Skeletal muscle satellite cell (primary cell): Measurements from ENCODE around the gene ANKRD28.
A peak's percentile ranks its signal among the peaks of the same experiment; 100 is the strongest.

ENCODE experiments used
- H3K27me3 ChIP-seq: 2 replicates; pipeline ENCODE4 v1.7.0; 2013; ENCODE audit warnings: low read length; ENCODE audit not compliant: control insufficient read depth, insufficient read depth
- H3K36me3 ChIP-seq: 2 replicates; pipeline ENCODE4 v1.7.0; 2013; ENCODE audit warnings: mild to moderate bottlenecking, control low read depth, low read length; ENCODE audit not compliant: insufficient read depth
- H3K4me1 ChIP-seq: 2 replicates; pipeline ENCODE4 v1.7.0; 2013; ENCODE audit warnings: low read length; ENCODE audit not compliant: control insufficient read depth, insufficient read depth
- H3K4me2 ChIP-seq: 2 replicates; pipeline ENCODE4 v1.7.0; 2013; ENCODE audit warnings: mild to moderate bottlenecking, low read length
- H3K4me3 ChIP-seq: 2 replicates; pipeline ENCODE4 v1.7.0; 2013; ENCODE audit warnings: low read length
- H3K9ac ChIP-seq: 2 replicates; pipeline ENCODE4 v1.7.0; 2013; ENCODE audit warnings: mild to moderate bottlenecking, low read depth, low read length, moderate library complexity
- H3K9me3 ChIP-seq: replicated peaks from 2 replicates; pipeline ENCODE4 v1.7.0; 2013; ENCODE audit warnings: mild to moderate bottlenecking, control low read depth, low read length

Gene ANKRD28

DNA sequence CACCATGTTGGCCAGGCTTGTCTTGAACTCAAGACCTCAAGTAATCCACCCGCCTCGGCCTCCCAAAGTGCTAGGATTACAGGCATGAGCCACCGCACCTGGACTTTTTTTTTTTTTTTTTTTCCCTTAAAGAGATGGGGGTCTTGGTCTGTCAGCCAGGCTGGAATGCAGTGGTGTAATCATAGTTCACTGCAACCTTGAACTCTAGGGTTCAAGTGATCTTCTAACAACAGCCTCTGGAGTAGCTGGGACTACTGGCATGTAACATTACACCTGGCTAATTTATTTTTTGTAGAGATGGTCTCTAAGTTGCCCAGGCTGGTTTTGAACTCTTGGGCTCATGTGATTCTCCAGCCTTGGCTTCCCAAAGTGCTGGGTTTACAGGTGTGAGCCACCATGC is 81.6 kb downstream of the ANKRD28 start:
- Histone ChIP-seq H3K9me3 (no peaks in the 10 kb centered on the region), H3K27me3 (no peaks in the 10 kb centered on the region), H3K4me1 (peaks cover 14% of the 10 kb centered on the region), H3K4me3 (no peak overlapping the region), H3K36me3 (peaks cover 72% of the 10 kb centered on the region), H3K9ac (no peak overlapping the region), H3K4me2 (no peak overlapping the region)

DNA sequence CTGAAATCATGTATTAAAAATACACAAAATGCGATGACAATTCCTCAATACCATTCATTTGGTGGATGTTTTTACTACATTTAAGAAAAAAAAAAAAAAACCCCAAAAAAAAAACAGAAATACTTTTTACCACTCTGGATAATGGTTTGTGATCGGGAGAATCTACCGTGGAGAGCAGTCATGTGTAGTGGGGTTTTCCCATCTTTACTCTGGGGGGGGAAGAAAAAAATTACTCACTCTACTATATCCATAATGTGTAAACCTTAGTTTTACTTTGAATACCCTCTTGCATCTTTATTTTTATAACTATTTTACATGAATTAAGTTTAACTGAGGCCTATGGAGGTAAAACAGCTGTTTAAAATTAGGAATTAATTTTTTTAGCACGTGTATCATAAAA is 83.3 kb downstream of the ANKRD28 start:
- Histone ChIP-seq H3K36me3 (peaks cover 72% of the 10 kb centered on the region), H3K4me2 (no peak overlapping the region), H3K9ac (no peak overlapping the region), H3K4me3 (no peak overlapping the region), H3K9me3 (no peaks in the 10 kb centered on the region), H3K27me3 (no peaks in the 10 kb centered on the region), H3K4me1 (peaks cover 14% of the 10 kb centered on the region)

DNA sequence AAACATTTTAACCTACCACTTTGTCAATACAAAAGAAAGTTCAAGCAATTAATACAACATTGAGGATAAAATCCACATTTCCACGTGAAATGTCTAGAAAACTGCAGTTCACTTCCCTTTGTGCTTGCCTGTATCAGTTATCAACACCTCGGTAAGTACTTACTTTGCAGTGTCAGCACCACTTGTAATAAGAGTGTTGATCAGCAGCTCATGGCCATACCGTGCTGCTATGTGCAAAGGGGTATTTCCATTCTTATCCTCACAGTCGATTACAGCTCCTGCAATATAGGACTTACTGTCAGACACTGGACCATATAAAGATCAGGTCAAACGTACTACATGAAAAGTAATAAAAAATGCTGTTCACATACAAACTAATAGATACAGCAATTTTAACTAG is 84.4 kb downstream of the ANKRD28 start:
- Histone ChIP-seq H3K4me1 (peaks cover 21% of the 10 kb centered on the region), H3K27me3 (no peaks in the 10 kb centered on the region), H3K9ac (no peak overlapping the region), H3K4me3 (no peak overlapping the region), H3K4me2 (no peak overlapping the region), H3K9me3 (no peaks in the 10 kb centered on the region), H3K36me3 (peaks cover 80% of the 10 kb centered on the region)

DNA sequence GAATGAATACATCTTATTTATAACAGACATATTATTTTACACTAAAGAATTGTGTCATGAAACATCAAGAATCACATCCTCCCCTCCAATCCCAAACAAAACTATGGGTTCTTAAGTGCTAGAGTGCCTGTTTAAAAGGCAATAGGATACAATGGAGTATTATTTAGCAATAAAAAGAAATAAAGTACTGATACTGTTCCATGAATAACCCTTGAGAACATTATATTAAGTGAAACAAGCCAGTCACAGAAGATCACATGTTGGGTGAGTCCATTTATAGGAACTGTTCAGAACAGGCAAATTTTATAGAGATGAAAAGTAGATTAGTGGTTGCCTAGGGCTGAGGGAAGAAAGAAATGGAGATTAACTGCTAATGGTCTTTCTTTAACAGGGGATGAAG is 86.5 kb downstream of the ANKRD28 start:
- H3K36me3 ChIP-seq = peaks cover 80% of the 10 kb centered on the region
- no peak overlapping the region for H3K4me3 ChIP-seq
- H3K4me1 ChIP-seq = peaks cover 10% of the 10 kb centered on the region
- no peak overlapping the region for H3K9ac ChIP-seq
- no peak overlapping the region for H3K4me2 ChIP-seq
- no peaks in the 10 kb centered on the region for H3K27me3 ChIP-seq
- no peaks in the 10 kb centered on the region for H3K9me3 ChIP-seq

DNA sequence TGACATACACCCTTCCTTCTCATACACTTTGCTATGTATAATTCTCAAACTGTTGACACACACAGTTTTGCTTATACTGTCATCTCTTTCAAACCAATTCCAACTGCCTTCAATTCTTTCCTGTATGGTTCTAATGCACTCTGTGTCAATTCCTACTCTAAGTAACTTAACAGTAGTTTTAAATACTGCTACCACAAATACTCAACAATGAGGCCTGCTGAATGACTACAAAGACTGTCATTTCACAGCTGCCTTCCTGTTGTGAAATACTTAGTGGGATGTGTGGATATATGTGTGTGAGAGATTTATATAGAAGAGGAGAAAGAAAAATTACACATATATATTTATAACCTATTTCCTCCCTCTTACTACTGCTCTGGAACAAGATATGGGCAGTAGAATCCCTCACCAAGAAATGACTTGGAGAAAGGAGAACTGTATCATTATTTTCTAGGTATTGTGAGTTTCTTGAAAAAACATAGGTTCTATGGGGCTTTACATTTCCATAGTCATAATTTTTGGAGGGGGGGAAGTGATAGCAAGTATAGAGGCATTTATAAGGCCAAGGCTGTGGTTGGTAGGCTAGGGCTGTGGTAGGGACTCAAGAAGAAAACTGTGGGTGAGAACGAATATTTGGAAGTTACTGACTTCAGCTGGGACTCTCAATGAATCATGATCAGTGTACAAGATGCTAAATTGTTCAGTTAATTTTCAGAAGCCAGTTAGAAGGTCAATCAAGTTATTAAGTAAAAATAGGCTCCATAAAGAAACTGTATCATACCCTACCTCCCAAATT is 88.7 kb downstream of the ANKRD28 start:
- Histone ChIP-seq H3K9ac (peak overlapping the region; percentile 23), H3K9me3 (no peaks in the 10 kb centered on the region), H3K4me3 (no peak overlapping the region), H3K4me1 (peaks cover 10% of the 10 kb centered on the region), H3K27me3 (no peaks in the 10 kb centered on the region), H3K36me3 (peaks cover 85% of the 10 kb centered on the region), H3K4me2 (no peak overlapping the region)

DNA sequence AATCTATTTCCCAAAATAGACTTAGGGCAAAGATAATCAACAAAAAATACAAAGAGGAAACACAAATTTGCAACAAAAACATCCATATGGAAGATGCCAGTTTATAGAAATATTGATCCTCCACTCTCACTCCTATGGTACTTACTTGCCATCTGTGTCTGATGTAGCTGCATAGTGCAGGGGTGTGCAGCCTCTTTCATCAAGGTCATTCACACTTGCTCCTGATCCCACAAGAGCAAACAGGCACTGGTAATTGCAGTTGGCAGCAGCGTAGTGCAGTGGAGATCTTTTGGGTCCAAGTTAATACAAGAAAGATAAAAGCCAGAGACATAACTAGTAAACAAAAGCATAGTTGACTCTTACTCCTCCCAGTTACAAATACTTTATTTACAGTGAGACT is 90.0 kb downstream of the ANKRD28 start:
- Histone ChIP-seq H3K36me3 (peaks cover 85% of the 10 kb centered on the region), H3K9ac (no peak overlapping the region), H3K4me1 (peaks cover 10% of the 10 kb centered on the region), H3K4me3 (no peak overlapping the region), H3K9me3 (no peaks in the 10 kb centered on the region), H3K4me2 (no peak overlapping the region), H3K27me3 (no peaks in the 10 kb centered on the region)

DNA sequence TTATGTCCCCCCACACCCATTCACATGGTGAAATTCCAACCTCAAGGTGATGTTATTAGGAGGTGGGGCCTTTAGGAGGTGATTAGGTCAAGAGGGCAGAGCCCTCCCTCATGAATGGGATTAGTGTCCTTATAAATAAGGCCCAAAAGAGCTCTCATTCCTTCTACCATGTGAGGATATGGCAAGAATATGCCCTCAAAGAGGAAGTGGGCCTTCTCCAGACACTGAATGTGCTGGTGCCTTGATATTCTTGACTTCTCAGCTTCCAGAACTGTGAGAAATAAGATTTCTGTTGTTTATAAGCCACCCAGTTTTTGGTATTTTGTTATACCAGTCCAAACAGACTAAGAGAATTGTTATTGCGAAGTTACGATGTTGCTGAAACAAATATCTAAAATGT is 94.4 kb downstream of the ANKRD28 start:
- no peak overlapping the region for H3K9ac ChIP-seq
- no peaks in the 10 kb centered on the region for H3K4me1 ChIP-seq
- H3K27me3 ChIP-seq = no peaks in the 10 kb centered on the region
- no peaks in the 10 kb centered on the region for H3K9me3 ChIP-seq
- peaks cover 63% of the 10 kb centered on the region for H3K36me3 ChIP-seq
- H3K4me2 ChIP-seq = no peak overlapping the region
- H3K4me3 ChIP-seq = no peak overlapping the region

DNA sequence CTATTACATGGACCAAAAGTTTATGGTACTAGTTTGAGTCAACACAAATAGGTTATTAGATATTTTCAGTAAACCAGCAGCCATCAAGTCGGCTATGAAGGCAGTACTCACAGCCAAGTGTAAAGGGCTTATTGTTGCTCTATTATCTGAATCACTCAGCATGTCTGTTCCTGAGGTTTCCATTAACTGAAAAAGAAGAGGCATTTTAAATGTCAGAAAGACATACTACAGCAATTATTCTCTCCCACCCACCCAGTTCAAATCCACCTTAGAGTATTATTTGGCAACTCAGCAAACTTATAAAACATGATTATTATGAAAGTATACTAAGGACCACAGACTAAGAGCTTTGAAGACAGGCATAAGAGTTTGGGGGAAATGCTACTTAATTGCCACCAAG is 103.2 kb downstream of the ANKRD28 start:
- Histone ChIP-seq H3K4me1 (no peaks in the 10 kb centered on the region), H3K27me3 (no peaks in the 10 kb centered on the region), H3K36me3 (peaks cover 75% of the 10 kb centered on the region), H3K4me3 (no peak overlapping the region), H3K4me2 (no peak overlapping the region), H3K9me3 (no peaks in the 10 kb centered on the region), H3K9ac (no peak overlapping the region)

DNA sequence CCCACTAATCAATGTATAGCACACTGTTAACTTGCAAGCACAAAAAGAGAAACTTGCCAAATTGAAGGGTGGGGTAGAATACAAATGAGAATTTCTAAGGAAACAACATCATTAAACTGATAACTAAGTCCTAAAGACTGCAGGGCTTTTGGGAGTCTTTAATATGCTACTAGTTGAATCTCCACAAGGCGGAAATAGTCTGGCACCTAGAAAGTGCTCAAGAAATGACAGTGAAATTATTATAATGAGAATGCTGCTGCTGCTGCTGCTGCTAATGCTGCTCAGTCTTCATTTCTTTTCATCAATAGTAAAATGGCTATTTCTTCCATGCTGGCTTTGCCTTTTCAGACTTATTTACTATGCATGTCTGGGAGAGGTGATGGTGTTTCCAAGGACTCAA is 104.4 kb downstream of the ANKRD28 start:
- peaks cover 87% of the 10 kb centered on the region for H3K36me3 ChIP-seq
- no peaks in the 10 kb centered on the region for H3K9me3 ChIP-seq
- H3K9ac ChIP-seq = no peak overlapping the region
- H3K27me3 ChIP-seq = no peaks in the 10 kb centered on the region
- no peak overlapping the region for H3K4me3 ChIP-seq
- no peaks in the 10 kb centered on the region for H3K4me1 ChIP-seq
- no peak overlapping the region for H3K4me2 ChIP-seq

DNA sequence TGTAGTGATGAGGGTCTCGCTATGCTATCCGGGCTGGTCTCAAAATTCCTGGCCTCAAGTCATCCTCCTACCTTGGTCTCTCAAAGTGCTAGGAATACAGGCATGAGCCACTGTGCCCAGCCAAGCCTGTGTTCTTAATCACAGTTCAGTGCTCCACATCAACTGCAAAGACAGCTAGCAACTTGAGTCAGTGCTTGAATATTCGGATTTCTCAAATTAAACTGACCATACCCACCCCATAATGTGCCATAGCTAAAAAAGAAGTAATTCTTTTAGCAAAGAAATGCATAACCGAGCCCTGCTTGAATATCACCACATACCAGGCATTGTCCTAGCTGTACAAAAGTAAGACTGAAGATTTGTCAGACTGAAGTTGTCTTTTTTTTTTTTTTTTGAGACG is 107.0 kb downstream of the ANKRD28 start:
- peaks cover 95% of the 10 kb centered on the region for H3K36me3 ChIP-seq
- no peak overlapping the region for H3K4me3 ChIP-seq
- no peaks in the 10 kb centered on the region for H3K9me3 ChIP-seq
- H3K9ac ChIP-seq = no peak overlapping the region
- H3K4me2 ChIP-seq = no peak overlapping the region
- H3K27me3 ChIP-seq = no peaks in the 10 kb centered on the region
- no peaks in the 10 kb centered on the region for H3K4me1 ChIP-seq

DNA sequence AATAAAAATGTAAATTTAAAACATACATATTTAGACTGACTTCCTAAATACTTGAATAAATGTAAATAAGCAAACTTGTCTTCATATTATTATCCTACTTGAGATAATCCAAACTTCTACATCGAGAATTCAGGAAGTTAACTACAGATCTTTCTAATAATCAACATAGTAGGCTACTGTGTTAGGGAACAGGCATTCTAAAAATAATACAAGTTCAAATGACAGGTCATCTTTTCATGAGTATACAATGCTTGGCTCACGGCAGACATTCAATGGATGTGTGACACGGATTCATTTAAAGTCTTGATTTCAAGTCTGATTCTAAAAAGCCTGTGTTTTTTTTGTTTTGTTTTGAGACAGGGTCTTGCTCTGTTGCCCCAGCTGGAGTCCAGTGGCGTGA is 107.5 kb downstream of the ANKRD28 start:
- H3K36me3 ChIP-seq = peaks cover 95% of the 10 kb centered on the region
- H3K4me3 ChIP-seq = no peak overlapping the region
- H3K27me3 ChIP-seq = no peaks in the 10 kb centered on the region
- no peaks in the 10 kb centered on the region for H3K9me3 ChIP-seq
- H3K4me1 ChIP-seq = no peaks in the 10 kb centered on the region
- H3K4me2 ChIP-seq = no peak overlapping the region
- H3K9ac ChIP-seq = no peak overlapping the region

DNA sequence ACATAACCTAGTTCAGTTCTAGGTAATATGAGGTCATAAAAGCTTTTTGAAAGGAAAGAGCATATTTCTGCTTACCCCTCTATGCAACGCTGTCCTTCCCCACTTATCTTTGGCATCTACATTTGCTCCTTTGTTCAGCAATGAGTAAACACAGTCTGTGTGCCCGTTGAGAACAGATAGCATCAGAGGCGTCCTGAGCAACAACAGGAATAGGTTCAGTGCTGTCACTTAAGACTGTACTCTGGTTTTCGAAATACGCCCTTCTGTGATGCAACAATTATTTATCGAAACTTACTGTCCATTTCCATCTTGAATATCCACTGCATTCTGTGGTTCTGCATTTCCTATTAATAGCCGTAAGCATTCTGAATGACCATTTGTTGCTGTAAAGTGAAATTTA is 111.9 kb downstream of the ANKRD28 start:
- Histone ChIP-seq H3K9ac (no peak overlapping the region), H3K27me3 (no peaks in the 10 kb centered on the region), H3K36me3 (peaks cover 96% of the 10 kb centered on the region), H3K4me3 (no peak overlapping the region), H3K4me1 (peaks cover 17% of the 10 kb centered on the region), H3K4me2 (no peak overlapping the region), H3K9me3 (no peaks in the 10 kb centered on the region)
